ENCODE measurements around the gene SERINC3.

DNA sequence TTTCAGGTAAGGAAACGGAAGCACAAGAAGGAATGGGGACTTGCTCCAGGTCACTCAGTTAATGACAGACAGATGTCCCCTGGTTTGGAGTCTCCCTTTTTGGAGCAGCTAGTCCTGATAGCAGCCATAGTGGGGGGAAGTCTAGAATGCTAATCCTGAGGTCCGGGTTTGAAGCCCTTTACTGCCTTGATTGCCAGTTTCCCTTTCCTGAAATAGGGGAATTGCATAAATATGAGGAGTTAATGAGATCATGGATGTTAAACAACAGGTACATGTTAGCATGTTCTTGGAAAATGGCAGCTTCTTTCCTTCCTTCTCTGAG lies 46.5 kb downstream of the SERINC3 start:
- TF ChIP-seq, protein P1, sequence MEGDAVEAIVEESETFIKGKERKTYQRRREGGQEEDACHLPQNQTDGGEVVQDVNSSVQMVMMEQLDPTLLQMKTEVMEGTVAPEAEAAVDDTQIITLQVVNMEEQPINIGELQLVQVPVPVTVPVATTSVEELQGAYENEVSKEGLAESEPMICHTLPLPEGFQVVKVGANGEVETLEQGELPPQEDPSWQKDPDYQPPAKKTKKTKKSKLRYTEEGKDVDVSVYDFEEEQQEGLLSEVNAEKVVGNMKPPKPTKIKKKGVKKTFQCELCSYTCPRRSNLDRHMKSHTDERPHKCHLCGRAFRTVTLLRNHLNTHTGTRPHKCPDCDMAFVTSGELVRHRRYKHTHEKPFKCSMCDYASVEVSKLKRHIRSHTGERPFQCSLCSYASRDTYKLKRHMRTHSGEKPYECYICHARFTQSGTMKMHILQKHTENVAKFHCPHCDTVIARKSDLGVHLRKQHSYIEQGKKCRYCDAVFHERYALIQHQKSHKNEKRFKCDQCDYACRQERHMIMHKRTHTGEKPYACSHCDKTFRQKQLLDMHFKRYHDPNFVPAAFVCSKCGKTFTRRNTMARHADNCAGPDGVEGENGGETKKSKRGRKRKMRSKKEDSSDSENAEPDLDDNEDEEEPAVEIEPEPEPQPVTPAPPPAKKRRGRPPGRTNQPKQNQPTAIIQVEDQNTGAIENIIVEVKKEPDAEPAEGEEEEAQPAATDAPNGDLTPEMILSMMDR (IDR thresholded peaks at IDR 0.05; ENCODE audit: low read length) = no peak
- no peak for TF ChIP-seq EZH2 (optimal IDR thresholded peaks at IDR 0.05; ENCODE audit: low read depth, low read length)
- no peak for TF ChIP-seq EZH2phosphoT487 (IDR thresholded peaks at IDR 0.05; ENCODE audit: low read length)

Data from MM.1S (cell line).